NCI-H2171 (cell line): ENCODE data around the gene KCNMA1.

Experiments used
- DNase-seq: peaks from one replicate; lab custom pipeline; 2025; lab: John Stamatoyannopoulos, UW

Gene KCNMA1

GRCh38 chr10:77507291-77507880 is 130.2 kb downstream of the KCNMA1 start:
- no peak for DNase-seq

GRCh38 chr10:77506517-77507200 is 130.9 kb downstream of the KCNMA1 start:
- no peak for DNase-seq

GRCh38 chr10:77505431-77506334 is 131.9 kb downstream of the KCNMA1 start:
- DNase-seq, result no peak

- DNase-seq, result peak; percentile 66
Measured at GRCh38 chr10:77504873-77505257, 132.7 kb downstream of the KCNMA1 start.

GRCh38 chr10:77504196-77504872 is 133.3 kb downstream of the KCNMA1 start:
- no peak for DNase-seq

- no peak for DNase-seq
Measured at GRCh38 chr10:77501846-77502261, 135.8 kb downstream of the KCNMA1 start.

- no peak for DNase-seq
Measured at GRCh38 chr10:77501152-77501845, 136.3 kb downstream of the KCNMA1 start.

GRCh38 chr10:77500754-77501151 is 136.9 kb downstream of the KCNMA1 start:
- no peak for DNase-seq

- DNase-seq, result no peak
Measured at GRCh38 chr10:77498829-77499228, 138.8 kb downstream of the KCNMA1 start.

GRCh38 chr10:77498210-77498609 is 139.4 kb downstream of the KCNMA1 start:
- no peak for DNase-seq

GRCh38 chr10:77497748-77498147 is 139.9 kb downstream of the KCNMA1 start:
- no peak for DNase-seq

- DNase-seq, result no peak
Measured at GRCh38 chr10:77496941-77497420, 140.6 kb downstream of the KCNMA1 start.

GRCh38 chr10:77494756-77495541 is 142.7 kb downstream of the KCNMA1 start:
- DNase-seq, result no peak

GRCh38 chr10:77494327-77494726 is 143.3 kb downstream of the KCNMA1 start:
- DNase-seq, result no peak

- no peak for DNase-seq
Measured at GRCh38 chr10:77493851-77494261, 143.8 kb downstream of the KCNMA1 start.

GRCh38 chr10:77493239-77493806 is 144.3 kb downstream of the KCNMA1 start:
- DNase-seq, result no peak

- DNase-seq, result no peak
Measured at GRCh38 chr10:77492368-77492994, 145.1 kb downstream of the KCNMA1 start.

- no peak for DNase-seq
Measured at GRCh38 chr10:77490534-77491314, 146.9 kb downstream of the KCNMA1 start.

- DNase-seq, result no peak
Measured at GRCh38 chr10:77486517-77486916, 151.1 kb downstream of the KCNMA1 start.
